OCI-LY3 (cell line): Measurements from ENCODE around the gene PEX10.

Source experiments
- H2AFZ ChIP-seq: fragments of 200-600, 300-600 bp; shearing (Covaris generic); 2 replicates; pipeline ENCODE4 v1.6.0; 2014; ENCODE audit warnings: antibody characterized with exemption, low read depth, low read length
- H3K27ac ChIP-seq: fragments of 200-600, 300-600 bp; sonication (generic); 2 replicates; pipeline ENCODE4 v1.5.1; 2014; ENCODE audit warnings: mild to moderate bottlenecking, low read length, moderate library complexity, mixed read lengths
- H3K27me3 ChIP-seq: fragments of 200-600, 300-600 bp; sonication (generic); 2 replicates; pipeline ENCODE4 v1.6.1; 2014; ENCODE audit warnings: low read depth, low read length, mixed read lengths
- H3K36me3 ChIP-seq: fragments of 200-600, 300-600 bp; sonication (generic); replicated peaks from 2 replicates; pipeline ENCODE3; 2014; ENCODE audit warnings: low read depth, low read length, mixed read lengths
- H3K4me1 ChIP-seq: fragments of 300-600, 200-600 bp; sonication (generic); 2 replicates; pipeline ENCODE4 v1.6.1; 2014; ENCODE audit warnings: low read length, mixed read lengths
- H3K4me2 ChIP-seq: fragments of 200-600, 300-600 bp; sonication (generic); 2 replicates; pipeline ENCODE4 v1.6.1; 2014; ENCODE audit warnings: low read length, mixed read lengths
- H3K4me3 ChIP-seq: fragments of 300-600, 200-600 bp; sonication (generic); 2 replicates; pipeline ENCODE4 v1.5.1; 2014; ENCODE audit warnings: antibody characterized with exemption, mild to moderate bottlenecking, low read length, moderate library complexity
- H3K79me2 ChIP-seq: fragments of 300-600, 200-600 bp; shearing (Covaris generic); 2 replicates; pipeline ENCODE4 v1.6.1; 2014; ENCODE audit warnings: mild to moderate bottlenecking, low read length, mixed read lengths
- H3K9ac ChIP-seq: fragments of 300-600, 200-600 bp; shearing (Covaris generic); 2 replicates; pipeline ENCODE4 v1.6.0; 2014; ENCODE audit warnings: mild to moderate bottlenecking, low read length, moderate library complexity
- H3K9me3 ChIP-seq: fragments of 200-600, 300-600 bp; shearing (Covaris generic); 2 replicates; pipeline ENCODE4 v1.6.1; 2014; ENCODE audit warnings: low read length, mixed read lengths; ENCODE audit not compliant: insufficient read depth
- H4K20me1 ChIP-seq: fragments of 200-600, 300-600 bp; sonication (generic); 2 replicates; pipeline ENCODE4 v1.6.1; 2016; ENCODE audit warnings: low read length, mixed read lengths; ENCODE audit not compliant: insufficient read depth
- CTCF ChIP-seq: fragments of 200-600, 300-600 bp; sonication (generic); IDR thresholded peaks from 2 replicates; pipeline ENCODE4 v1.5.1; 2014; ENCODE audit warnings: antibody characterized with exemption, low read length, low read depth
- EZH2phosphoT487 ChIP-seq: fragments of 200-600 bp; shearing (Covaris generic); IDR thresholded peaks from 2 replicates; pipeline ENCODE4 v1.6.1; 2018; ENCODE audit warnings: antibody characterized with exemption, mixed run types, low read depth

Gene PEX10

GRCh38 chr1:2354511-2355372, 57.6 kb downstream of the PEX10 start:
- H3K9ac ChIP-seq: no peak overlapping the region
- H3K4me3 ChIP-seq: no peak overlapping the region
- no peaks in the 10 kb centered on the region for H3K27me3 ChIP-seq
- no peak overlapping the region for H3K4me2 ChIP-seq
- no peaks in the 10 kb centered on the region for H3K9me3 ChIP-seq
- H3K79me2 ChIP-seq: no peaks in the 10 kb centered on the region
- H3K27ac ChIP-seq: no peak overlapping the region
- TF ChIP-seq EZH2phosphoT487 (no peak), CTCF (no peak)
- H3K4me1 ChIP-seq: no peaks in the 10 kb centered on the region
- H2AFZ ChIP-seq: no peak overlapping the region
- no peaks in the 10 kb centered on the region for H4K20me1 ChIP-seq
- no peaks in the 10 kb centered on the region for H3K36me3 ChIP-seq
